GM23338 (cell line): Measurements from ENCODE around the gene PPP1R37. TPM values are rescaled to one million over a fixed set of nuclear protein-coding genes. Genes with fewer than 3 reads are reported as not detected.

Experiments used
- ATAC-seq: fragments of 200-7000 bp; cut with Tn5 transposase; 3 replicates; pipeline ENCODE4 v1.9.1; 2020
- DNase-seq: peaks from one replicate; pipeline ENCODE4 v3.0.0-alpha.2; 2015; ENCODE audit warnings: low spot score
- H2AFZ ChIP-seq: fragments of 200-600 bp; sonication (generic); 2 replicates; pipeline ENCODE4 v1.8.0; 2016; ENCODE audit warnings: antibody characterized with exemption, mild to moderate bottlenecking, moderate library complexity
- H3F3A ChIP-seq: fragments of 200-600 bp; sonication (generic); replicated peaks from 2 replicates; pipeline ENCODE4 v1.8.0; 2017; ENCODE audit warnings: antibody characterized with exemption, mixed run types, low read depth
- H3K27ac ChIP-seq: fragments of 200-600 bp; sonication (generic); 2 replicates; pipeline ENCODE4 v1.6.1; 2016; ENCODE audit warnings: low read depth
- H3K27me3 ChIP-seq: fragments of 200-600 bp; sonication (generic); 2 replicates; pipeline ENCODE4 v1.8.0; 2016; ENCODE audit warnings: mild to moderate bottlenecking, mixed run types, moderate library complexity; ENCODE audit not compliant: insufficient read depth
- H3K36me3 ChIP-seq: fragments of 200-600 bp; sonication (generic); 2 replicates; pipeline ENCODE4 v1.8.0; 2016; ENCODE audit warnings: mild to moderate bottlenecking; ENCODE audit not compliant: insufficient read depth
- H3K4me1 ChIP-seq: fragments of 200-600 bp; sonication (generic); 2 replicates; pipeline ENCODE4 v1.8.0; 2016; ENCODE audit warnings: mild to moderate bottlenecking, moderate library complexity; ENCODE audit not compliant: insufficient read depth
- H3K4me2 ChIP-seq: fragments of 200-600 bp; sonication (generic); 2 replicates; pipeline ENCODE4 v1.7.1; 2017; ENCODE audit warnings: mixed run types
- H3K4me3 ChIP-seq: fragments of 200-600 bp; sonication (generic); 2 replicates; pipeline ENCODE4 v1.6.1; 2016; ENCODE audit warnings: mixed run types
- H3K79me2 ChIP-seq: fragments of 200-600 bp; sonication (generic); replicated peaks from 2 replicates; pipeline ENCODE4 v1.8.0; 2017; ENCODE audit warnings: mild to moderate bottlenecking; ENCODE audit not compliant: insufficient read depth
- H3K9me2 ChIP-seq: fragments of 200-600 bp; sonication (generic); 2 replicates; pipeline ENCODE4 v1.8.0; 2017; ENCODE audit not compliant: insufficient read depth
- H4K20me1 ChIP-seq: fragments of 200-600 bp; sonication (generic); replicated peaks from 2 replicates; pipeline ENCODE4 v1.8.0; 2017; ENCODE audit warnings: mild to moderate bottlenecking; ENCODE audit not compliant: insufficient read depth
- H3K27ac Mint-ChIP-seq: 2 replicates; pipeline ENCODE4 v1.8.0; 2020; ENCODE audit warnings: inconsistent platforms, mild to moderate bottlenecking, moderate library complexity, mixed read lengths
- H3K27me3 Mint-ChIP-seq: 3 replicates; pipeline ENCODE4 v1.8.0; 2022; ENCODE audit warnings: low read depth, mild to moderate bottlenecking, moderate library complexity, mixed read lengths, inconsistent platforms; ENCODE audit not compliant: insufficient read depth, poor library complexity
- H3K36me3 Mint-ChIP-seq: 3 replicates; pipeline ENCODE4 v1.8.0; 2021; ENCODE audit warnings: low read depth, mild to moderate bottlenecking, inconsistent platforms, moderate library complexity, mixed read lengths
- H3K4me1 Mint-ChIP-seq: 3 replicates; pipeline ENCODE4 v1.8.0; 2020; ENCODE audit warnings: mild to moderate bottlenecking, inconsistent platforms, mixed read lengths
- H3K4me3 Mint-ChIP-seq: 3 replicates; pipeline ENCODE4 v1.8.0; 2021; ENCODE audit warnings: moderate library complexity, mild to moderate bottlenecking, inconsistent platforms, mixed read lengths
- H3K9me3 Mint-ChIP-seq: 3 replicates; pipeline ENCODE4 v1.8.0; 2020; ENCODE audit warnings: moderate library complexity, mild to moderate bottlenecking, inconsistent platforms, mixed read lengths
- CREB1 ChIP-seq: fragments of 250-450 bp; sonication (Bioruptor Pico); IDR thresholded peaks from 2 replicates; pipeline ENCODE4 v1.5.0; 2020; ENCODE audit warnings: low read depth, mild to moderate bottlenecking, moderate library complexity
- CTCF ChIP-seq, 2 experiments: fragments of 200-600 bp in 1 of 2; sonication (generic) in 1 of 2; conservative IDR thresholded peaks; 2 replicates each; pipeline versions ENCODE4 v1.5.1 to v1.6.1; 2016 to 2017; ENCODE audit warnings: antibody characterized with exemption in 2 of 2, low read depth in 2 of 2, mild to moderate bottlenecking in 2 of 2, moderate library complexity in 1 of 2
- ETS1 ChIP-seq: IDR thresholded peaks from 2 replicates; pipeline ENCODE4 v1.6.1; 2016; ENCODE audit warnings: antibody characterized with exemption
- EZH2phosphoT487 ChIP-seq: fragments of 200-600 bp; sonication (generic); IDR thresholded peaks from one replicate; pipeline ENCODE4 v1.8.1; 2018; ENCODE audit warnings: antibody characterized with exemption; ENCODE audit not compliant: unreplicated experiment
- JUNB ChIP-seq: IDR thresholded peaks from one replicate; pipeline ENCODE4 v1.6.1; 2016; ENCODE audit warnings: antibody characterized with exemption; ENCODE audit not compliant: unreplicated experiment
- NANOG ChIP-seq: IDR thresholded peaks from 2 replicates; pipeline ENCODE4 v1.6.1; 2016; ENCODE audit warnings: antibody characterized with exemption, borderline replicate concordance
- POLR2AphosphoS5 ChIP-seq: IDR thresholded peaks from 2 replicates; pipeline ENCODE4 v1.6.1; 2016; ENCODE audit warnings: antibody characterized with exemption, low read depth
- STAT1 ChIP-seq: IDR thresholded peaks from one replicate; pipeline ENCODE4 v1.6.1; 2016; ENCODE audit warnings: antibody characterized with exemption; ENCODE audit not compliant: unreplicated experiment
- ZNF331 ChIP-seq: fragments of 250-450 bp; sonication (Bioruptor Pico); IDR thresholded peaks from 2 replicates; pipeline ENCODE4 v1.5.0; 2020; ENCODE audit warnings: low read depth, mild to moderate bottlenecking, moderate library complexity
- polyA plus RNA-seq: library from polyadenylated mRNA; unstranded; fragments of >200 nt; fragmentation: Nextera tagmentation; extraction: Ambion mirVana; gene quantifications from 2 replicates; pipeline ENCODE4 v1.2.1, GENCODE V29; 2016
- total RNA-seq: library from RNA; depleted of rRNA; stranded (reverse); fragments of >200 nt; shearing (Covaris generic); gene quantifications from 2 replicates; pipeline ENCODE4 v1.2.3, GENCODE V29; 2014
- TF ChIP-seq, protein P1 (sequence below): fragments of 250-450 bp; sonication (Bioruptor Pico); IDR thresholded peaks from 2 replicates; pipeline ENCODE4 v1.5.0; 2020; ENCODE audit warnings: mild to moderate bottlenecking, moderate library complexity

Gene PPP1R37
- total and polyA plus RNA-seq, 2 experiments from 2014 or later, result 6.9 to 47.2 TPM

- Mint-ChIP-seq H3K4me3 (no peak overlapping the region; the same call in 2 of the 3 replicates), H3K4me1 (peaks cover 8% of the 10 kb centered on the region), H3K27ac (no peak overlapping the region), H3K9me3 (peaks cover 7% of the 10 kb centered on the region; the same call in 2 of the 3 replicates), H3K36me3 (peaks cover 3% of the 10 kb centered on the region; the same call in 1 of the 3 replicates), H3K27me3 (peaks cover 45% of the 10 kb centered on the region)
- TF ChIP-seq CTCF (conservative IDR thresholded peaks at IDR 0.05; ENCODE audit: low read depth in 2 of 2), result no peak
- TF ChIP-seq POLR2AphosphoS5, result no peak
- no peak for TF ChIP-seq EZH2phosphoT487
- no peak for TF ChIP-seq CREB1 (CRISPR knock-in tag)
- Histone ChIP-seq H3K27ac (no peak overlapping the region), H3K36me3 (no peaks in the 10 kb centered on the region), H3K4me1 (no peaks in the 10 kb centered on the region; the same call in 1 of the 2 replicates), H3K9me2 (no peaks in the 10 kb centered on the region), H3F3A (0 out of 2 replicates have a peak, but pooled peaks cover 9% of the 10 kb centered on the region), H3K79me2 (no peaks in the 10 kb centered on the region), H4K20me1 (no peaks in the 10 kb centered on the region; the same call in 1 of the 2 replicates), H3K4me2 (no peak overlapping the region), H2AFZ (no peak overlapping the region), H3K27me3 (peaks cover 33% of the 10 kb centered on the region), H3K4me3 (no peak overlapping the region)
- no peak for ATAC-seq
- no peak for DNase-seq
Observed at GRCh38 chr19:45149129-45149528, 56.1 kb downstream of the PPP1R37 start.

DNA sequence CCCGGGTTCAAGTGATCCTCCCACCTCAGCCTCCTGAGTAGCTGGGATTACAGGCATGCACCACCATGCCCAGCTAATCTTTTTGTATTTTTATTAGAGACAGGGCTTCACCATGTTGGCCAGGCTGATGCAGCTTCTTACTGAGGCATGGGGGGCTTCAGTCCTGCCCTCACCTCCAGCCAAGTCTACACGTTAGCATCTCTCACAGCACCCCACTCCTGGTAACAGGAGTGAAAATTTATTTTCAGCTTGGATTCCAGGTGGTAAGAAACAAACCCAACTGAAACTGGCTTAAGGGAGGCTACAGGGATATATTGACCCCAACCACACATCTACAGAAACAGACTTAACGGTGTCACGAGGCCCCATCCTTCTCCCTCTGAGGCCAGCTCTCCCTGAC is 57.2 kb downstream of the PPP1R37 start:
- ATAC-seq (no peak), DNase-seq (no peak)
- no peak overlapping the region for H3K4me3 Mint-ChIP-seq
- H4K20me1 ChIP-seq, result no peaks in the 10 kb centered on the region; the same call in 1 of the 2 replicates
- H3K4me2 ChIP-seq, result no peak overlapping the region
- no peak overlapping the region for H3K4me3 ChIP-seq
- H3K4me1 Mint-ChIP-seq, result peaks cover 11% of the 10 kb centered on the region
- H3K9me3 Mint-ChIP-seq, result peaks cover 10% of the 10 kb centered on the region; the same call in 2 of the 3 replicates
- no peak overlapping the region for H3K27ac ChIP-seq
- H3K9me2 ChIP-seq, result no peaks in the 10 kb centered on the region
- peaks cover 54% of the 10 kb centered on the region for H3K27me3 Mint-ChIP-seq
- no peak overlapping the region for H3K27ac Mint-ChIP-seq
- no peaks in the 10 kb centered on the region for H3K36me3 ChIP-seq
- H3K36me3 Mint-ChIP-seq, result 0 out of 3 replicates have a peak, but pooled peaks cover 3% of the 10 kb centered on the region
- no peaks in the 10 kb centered on the region; the same call in 1 of the 2 replicates for H3K4me1 ChIP-seq
- no peaks in the 10 kb centered on the region for H3K79me2 ChIP-seq
- H2AFZ ChIP-seq, result no peak overlapping the region
- H3K27me3 ChIP-seq, result peaks cover 43% of the 10 kb centered on the region
- H3F3A ChIP-seq, result 0 out of 2 replicates have a peak, but pooled peaks cover 9% of the 10 kb centered on the region
- TF ChIP-seq ZNF331 (CRISPR knock-in tag) (no peak), NANOG (no peak), STAT1 (no peak), CTCF (conservative IDR thresholded peaks at IDR 0.05; ENCODE audit: low read depth in 2 of 2) (no peak), CREB1 (CRISPR knock-in tag) (no peak), JUNB (no peak), EZH2phosphoT487 (no peak), ETS1 (no peak)
- TF ChIP-seq, protein P1, sequence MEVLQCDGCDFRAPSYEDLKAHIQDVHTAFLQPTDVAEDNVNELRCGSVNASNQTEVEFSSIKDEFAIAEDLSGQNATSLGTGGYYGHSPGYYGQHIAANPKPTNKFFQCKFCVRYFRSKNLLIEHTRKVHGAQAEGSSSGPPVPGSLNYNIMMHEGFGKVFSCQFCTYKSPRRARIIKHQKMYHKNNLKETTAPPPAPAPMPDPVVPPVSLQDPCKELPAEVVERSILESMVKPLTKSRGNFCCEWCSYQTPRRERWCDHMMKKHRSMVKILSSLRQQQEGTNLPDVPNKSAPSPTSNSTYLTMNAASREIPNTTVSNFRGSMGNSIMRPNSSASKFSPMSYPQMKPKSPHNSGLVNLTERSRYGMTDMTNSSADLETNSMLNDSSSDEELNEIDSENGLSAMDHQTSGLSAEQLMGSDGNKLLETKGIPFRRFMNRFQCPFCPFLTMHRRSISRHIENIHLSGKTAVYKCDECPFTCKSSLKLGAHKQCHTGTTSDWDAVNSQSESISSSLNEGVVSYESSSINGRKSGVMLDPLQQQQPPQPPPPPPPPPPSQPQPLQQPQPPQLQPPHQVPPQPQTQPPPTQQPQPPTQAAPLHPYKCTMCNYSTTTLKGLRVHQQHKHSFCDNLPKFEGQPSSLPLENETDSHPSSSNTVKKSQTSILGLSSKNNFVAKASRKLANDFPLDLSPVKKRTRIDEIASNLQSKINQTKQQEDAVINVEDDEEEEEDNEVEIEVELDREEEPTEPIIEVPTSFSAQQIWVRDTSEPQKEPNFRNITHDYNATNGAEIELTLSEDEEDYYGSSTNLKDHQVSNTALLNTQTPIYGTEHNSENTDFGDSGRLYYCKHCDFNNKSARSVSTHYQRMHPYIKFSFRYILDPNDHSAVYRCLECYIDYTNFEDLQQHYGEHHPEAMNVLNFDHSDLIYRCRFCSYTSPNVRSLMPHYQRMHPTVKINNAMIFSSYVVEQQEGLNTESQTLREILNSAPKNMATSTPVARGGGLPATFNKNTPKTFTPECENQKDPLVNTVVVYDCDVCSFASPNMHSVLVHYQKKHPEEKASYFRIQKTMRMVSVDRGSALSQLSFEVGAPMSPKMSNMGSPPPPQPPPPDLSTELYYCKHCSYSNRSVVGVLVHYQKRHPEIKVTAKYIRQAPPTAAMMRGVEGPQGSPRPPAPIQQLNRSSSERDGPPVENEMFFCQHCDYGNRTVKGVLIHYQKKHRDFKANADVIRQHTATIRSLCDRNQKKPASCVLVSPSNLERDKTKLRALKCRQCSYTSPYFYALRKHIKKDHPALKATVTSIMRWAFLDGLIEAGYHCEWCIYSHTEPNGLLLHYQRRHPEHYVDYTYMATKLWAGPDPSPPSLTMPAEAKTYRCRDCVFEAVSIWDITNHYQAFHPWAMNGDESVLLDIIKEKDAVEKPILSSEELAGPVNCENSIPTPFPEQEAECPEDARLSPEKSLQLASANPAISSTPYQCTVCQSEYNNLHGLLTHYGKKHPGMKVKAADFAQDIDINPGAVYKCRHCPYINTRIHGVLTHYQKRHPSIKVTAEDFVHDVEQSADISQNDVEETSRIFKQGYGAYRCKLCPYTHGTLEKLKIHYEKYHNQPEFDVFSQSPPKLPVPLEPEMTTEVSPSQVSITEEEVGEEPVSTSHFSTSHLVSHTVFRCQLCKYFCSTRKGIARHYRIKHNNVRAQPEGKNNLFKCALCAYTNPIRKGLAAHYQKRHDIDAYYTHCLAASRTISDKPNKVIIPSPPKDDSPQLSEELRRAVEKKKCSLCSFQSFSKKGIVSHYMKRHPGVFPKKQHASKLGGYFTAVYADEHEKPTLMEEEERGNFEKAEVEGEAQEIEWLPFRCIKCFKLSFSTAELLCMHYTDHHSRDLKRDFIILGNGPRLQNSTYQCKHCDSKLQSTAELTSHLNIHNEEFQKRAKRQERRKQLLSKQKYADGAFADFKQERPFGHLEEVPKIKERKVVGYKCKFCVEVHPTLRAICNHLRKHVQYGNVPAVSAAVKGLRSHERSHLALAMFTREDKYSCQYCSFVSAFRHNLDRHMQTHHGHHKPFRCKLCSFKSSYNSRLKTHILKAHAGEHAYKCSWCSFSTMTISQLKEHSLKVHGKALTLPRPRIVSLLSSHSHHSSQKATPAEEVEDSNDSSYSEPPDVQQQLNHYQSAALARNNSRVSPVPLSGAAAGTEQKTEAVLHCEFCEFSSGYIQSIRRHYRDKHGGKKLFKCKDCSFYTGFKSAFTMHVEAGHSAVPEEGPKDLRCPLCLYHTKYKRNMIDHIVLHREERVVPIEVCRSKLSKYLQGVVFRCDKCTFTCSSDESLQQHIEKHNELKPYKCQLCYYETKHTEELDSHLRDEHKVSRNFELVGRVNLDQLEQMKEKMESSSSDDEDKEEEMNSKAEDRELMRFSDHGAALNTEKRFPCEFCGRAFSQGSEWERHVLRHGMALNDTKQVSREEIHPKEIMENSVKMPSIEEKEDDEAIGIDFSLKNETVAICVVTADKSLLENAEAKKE (CRISPR knock-in tag), result no peak
